Neural cell (in vitro differentiated cells): Measurements from ENCODE around the gene ADAMTS8. TPM values are rescaled to one million over a fixed set of nuclear protein-coding genes. Genes with fewer than 3 reads are reported as not detected.

Experiments
- H2AFZ ChIP-seq: fragments of 200-600, 300-800 bp; sonication (generic), shearing (Covaris generic); 2 replicates; pipeline ENCODE4 v1.6.0; 2014; ENCODE audit warnings: low read depth, mild to moderate bottlenecking, antibody characterized with exemption, low read length, moderate library complexity
- H3F3A ChIP-seq: fragments of 200-600 bp; shearing (Covaris generic); 2 replicates; pipeline ENCODE4 v1.6.1; 2016; ENCODE audit warnings: mild to moderate bottlenecking, moderate library complexity, mixed read lengths, antibody characterized with exemption, low read length; ENCODE audit not compliant: insufficient read depth, poor library complexity, severe bottlenecking
- H3K27ac ChIP-seq: fragments of 200-600, 300-800 bp; sonication (generic), shearing (Covaris generic); 2 replicates; pipeline ENCODE4 v1.5.1; 2014; ENCODE audit warnings: mild to moderate bottlenecking, low read length, moderate library complexity
- H3K27me3 ChIP-seq: fragments of 300-800, 200-600 bp; sonication (generic), shearing (Covaris generic); 2 replicates; pipeline ENCODE4 v1.6.0; 2014; ENCODE audit warnings: mild to moderate bottlenecking, low read depth, low read length, moderate library complexity; ENCODE audit not compliant: insufficient read depth
- H3K36me3 ChIP-seq: fragments of 300-800, 200-600 bp; sonication (generic), shearing (Covaris generic); 2 replicates; pipeline ENCODE4 v1.5.1; 2014; ENCODE audit warnings: mild to moderate bottlenecking, antibody characterized with exemption, low read length, moderate library complexity; ENCODE audit not compliant: insufficient read depth
- H3K4me2 ChIP-seq: fragments of 300-800, 200-600 bp; sonication (generic), shearing (Covaris generic); 2 replicates; pipeline ENCODE4 v1.6.0; 2014; ENCODE audit warnings: mild to moderate bottlenecking, low read length
- H3K4me3 ChIP-seq: fragments of 300-800, 200-600 bp; sonication (generic), shearing (Covaris generic); 2 replicates; pipeline ENCODE4 v1.5.1; 2014; ENCODE audit warnings: mild to moderate bottlenecking, low read length, moderate library complexity
- H3K79me2 ChIP-seq: fragments of 200-600 bp; shearing (Covaris generic); replicated peaks from 2 replicates; pipeline ENCODE4 v1.6.0; 2014; ENCODE audit warnings: mild to moderate bottlenecking, low read length, moderate library complexity; ENCODE audit not compliant: insufficient read depth
- H3K9ac ChIP-seq: fragments of 300-800, 200-600 bp; sonication (generic), shearing (Covaris generic); 2 replicates; pipeline ENCODE4 v1.6.1; 2016; ENCODE audit warnings: mild to moderate bottlenecking, low read length, mixed read lengths
- H3K9me2 ChIP-seq: fragments of 200-600 bp; shearing (Covaris generic); 2 replicates; pipeline ENCODE4 v1.6.1; 2016; ENCODE audit warnings: mild to moderate bottlenecking, low read length, mixed read lengths; ENCODE audit not compliant: insufficient read depth
- H3K9me3 ChIP-seq: fragments of 200-600, 300-800 bp; sonication (generic), shearing (Covaris generic); 2 replicates; pipeline ENCODE4 v1.6.1; 2016; ENCODE audit warnings: mild to moderate bottlenecking, mixed run types, low read length, moderate library complexity, mixed read lengths
- H4K20me1 ChIP-seq: fragments of 200-600 bp; shearing (Covaris generic); 2 replicates; pipeline ENCODE4 v1.6.1; 2016; ENCODE audit warnings: mild to moderate bottlenecking, mixed run types; ENCODE audit not compliant: insufficient read depth
- CTCF ChIP-seq: fragments of 450-650 bp; IDR thresholded peaks from 2 replicates; pipeline ENCODE4 v1.5.1; 2014; ENCODE audit warnings: antibody characterized with exemption, mild to moderate bottlenecking, moderate library complexity; ENCODE audit not compliant: poor library complexity, severe bottlenecking
- EP300 ChIP-seq: fragments of 450-650 bp; conservative IDR thresholded peaks from 2 replicates; pipeline ENCODE4 v1.6.1; 2014; ENCODE audit warnings: antibody characterized with exemption, mild to moderate bottlenecking, moderate library complexity; ENCODE audit not compliant: poor library complexity, severe bottlenecking
- EZH2 ChIP-seq: fragments of 200-600, 300-800 bp; shearing (Covaris generic), sonication (generic); IDR thresholded peaks from 2 replicates; pipeline ENCODE4 v1.6.1; 2014; ENCODE audit warnings: antibody characterized with exemption, low read length, borderline replicate concordance, mild to moderate bottlenecking; ENCODE audit not compliant: insufficient read depth, poor library complexity, severe bottlenecking
- MXI1 ChIP-seq: fragments of 450-650 bp; conservative IDR thresholded peaks from 2 replicates; pipeline ENCODE4 v1.6.1; 2014; ENCODE audit warnings: antibody characterized with exemption, mild to moderate bottlenecking; ENCODE audit not compliant: poor library complexity, severe bottlenecking
- POLR2AphosphoS5 ChIP-seq: IDR thresholded peaks from 2 replicates; pipeline ENCODE4 v1.6.1; 2012
- RAD21 ChIP-seq: fragments of 450-650 bp; conservative IDR thresholded peaks from 2 replicates; pipeline ENCODE4 v1.6.1; 2014; ENCODE audit warnings: antibody characterized with exemption, mild to moderate bottlenecking, moderate library complexity
- REST ChIP-seq: IDR thresholded peaks from 2 replicates; pipeline ENCODE4 v1.6.1; 2012; ENCODE audit warnings: borderline replicate concordance
- SMC3 ChIP-seq: fragments of 450-650 bp; conservative IDR thresholded peaks from 2 replicates; pipeline ENCODE4 v1.6.1; 2014; ENCODE audit warnings: antibody characterized with exemption, mild to moderate bottlenecking, moderate library complexity; ENCODE audit not compliant: poor library complexity
- TAF1 ChIP-seq: IDR thresholded peaks from 2 replicates; pipeline ENCODE4 v1.6.1; 2012; ENCODE audit warnings: low read depth
- polyA plus RNA-seq: library from polyadenylated mRNA; depleted of rRNA; stranded (reverse); fragments of >200 nt; gene quantifications from 2 replicates; pipeline ENCODE4 v1.2.3, GENCODE V29; 2014

Gene ADAMTS8
- polyA plus RNA-seq, 1 donor from 2014 or later = 0.94 TPM

GRCh38 chr11:130424613-130425140 is 3.7 kb downstream of the ADAMTS8 start:
- no peak overlapping the region for H3K4me2 ChIP-seq
- H3K9me3 ChIP-seq = no peaks in the 10 kb centered on the region
- no peaks in the 10 kb centered on the region for H3K9me2 ChIP-seq
- no peaks in the 10 kb centered on the region for H3K79me2 ChIP-seq
- no peak overlapping the region for H3K27ac ChIP-seq
- no peak overlapping the region for H3K9ac ChIP-seq
- TF ChIP-seq POLR2AphosphoS5 (no peak), SMC3 (no peak), MXI1 (no peak)
- no peaks in the 10 kb centered on the region for H4K20me1 ChIP-seq
- no peak overlapping the region for H2AFZ ChIP-seq
- H3K27me3 ChIP-seq = peaks cover 36% of the 10 kb centered on the region
- no peaks in the 10 kb centered on the region for H3F3A ChIP-seq
- no peaks in the 10 kb centered on the region for H3K36me3 ChIP-seq
- H3K4me3 ChIP-seq = no peak overlapping the region

GRCh38 chr11:130423541-130424142 is 4.8 kb downstream of the ADAMTS8 start:
- no peaks in the 10 kb centered on the region for H4K20me1 ChIP-seq
- no peak overlapping the region for H3K9ac ChIP-seq
- TF ChIP-seq EZH2 = no peak
- no peak for TF ChIP-seq EP300
- no peak for TF ChIP-seq POLR2AphosphoS5
- no peak for TF ChIP-seq MXI1
- no peak for TF ChIP-seq REST
- no peak for TF ChIP-seq RAD21
- H3F3A ChIP-seq = no peaks in the 10 kb centered on the region
- no peak overlapping the region for H3K4me2 ChIP-seq
- no peaks in the 10 kb centered on the region for H3K9me3 ChIP-seq
- no peak overlapping the region for H3K27ac ChIP-seq
- peaks cover 25% of the 10 kb centered on the region for H3K27me3 ChIP-seq
- no peaks in the 10 kb centered on the region for H3K36me3 ChIP-seq
- H3K9me2 ChIP-seq = no peaks in the 10 kb centered on the region
- H3K79me2 ChIP-seq = no peaks in the 10 kb centered on the region
- H2AFZ ChIP-seq = no peak overlapping the region
- no peak overlapping the region for H3K4me3 ChIP-seq

- no peaks in the 10 kb centered on the region for H4K20me1 ChIP-seq
- no peaks in the 10 kb centered on the region for H3K36me3 ChIP-seq
- H3K27me3 ChIP-seq = peaks cover 17% of the 10 kb centered on the region
- H3K27ac ChIP-seq = no peak overlapping the region
- H3K9me3 ChIP-seq = no peaks in the 10 kb centered on the region
- H3K4me2 ChIP-seq = no peak overlapping the region
- no peaks in the 10 kb centered on the region for H3K9me2 ChIP-seq
- H3K9ac ChIP-seq = no peak overlapping the region
- H2AFZ ChIP-seq = no peak overlapping the region
- H3K4me3 ChIP-seq = no peak overlapping the region
- no peaks in the 10 kb centered on the region for H3K79me2 ChIP-seq
- no peaks in the 10 kb centered on the region for H3F3A ChIP-seq
- TF ChIP-seq RAD21 (no peak), MXI1 (no peak), POLR2AphosphoS5 (no peak), EP300 (no peak), REST (no peak), EZH2 (no peak), CTCF (no peak), TAF1 (no peak), SMC3 (no peak)
Observed at GRCh38 chr11:130422251-130422995, 6.0 kb downstream of the ADAMTS8 start.
